Suprapubic skin (tissue), 4 donors: ENCODE results near the gene ARMC12. TPM values are rescaled to one million over a fixed set of nuclear protein-coding genes. Genes with fewer than 3 reads are reported as not detected.
A peak's percentile ranks its signal among the peaks of the same experiment; 100 is the strongest.

Experiments
- DNase-seq, 2 donors: peaks; one replicate each; pipeline ENCODE4 v3.0.0-alpha.2; 2019; ENCODE audit warnings: low spot score in 2 of 2
- H3K27ac ChIP-seq: fragments of 200-600 bp; sonication (generic); one replicate; pipeline ENCODE4 v1.5.1; 2019
- H3K27me3 ChIP-seq: fragments of 200-600 bp; sonication (generic); one replicate; pipeline ENCODE4 v1.5.1; 2019
- H3K36me3 ChIP-seq: fragments of 200-600 bp; sonication (generic); one replicate; pipeline ENCODE4 v1.5.1; 2019
- H3K4me1 ChIP-seq: fragments of 200-600 bp; sonication (generic); one replicate; pipeline ENCODE4 v1.5.1; 2019
- H3K4me3 ChIP-seq: fragments of 200-600 bp; sonication (generic); one replicate; pipeline ENCODE4 v1.5.1; 2019; ENCODE audit warnings: mild to moderate bottlenecking
- H3K9me3 ChIP-seq: fragments of 200-600 bp; sonication (generic); one replicate; pipeline ENCODE4 v1.5.1; 2019
- CTCF ChIP-seq, 2 donors: fragments of 200-600 bp in 1 of 2; fragments of 450-650 bp in 1 of 2; sonication (generic) in 1 of 2; IDR thresholded peaks; one replicate each; pipeline ENCODE4 v1.5.1; 2016 to 2019; ENCODE audit warnings: antibody characterized with exemption in 2 of 2, mild to moderate bottlenecking in 1 of 2, moderate library complexity in 1 of 2
- EP300 ChIP-seq: sonication (generic); formaldehyde crosslinking; IDR thresholded peaks from one replicate; pipeline ENCODE4 v1.6.1; 2017; ENCODE audit warnings: antibody characterized with exemption
- POLR2A ChIP-seq, 2 donors: fragments of 450-650 bp; IDR thresholded peaks; one replicate each; pipeline ENCODE4 v1.6.1; 2017; ENCODE audit warnings: antibody characterized with exemption in 2 of 2, mild to moderate bottlenecking in 2 of 2, moderate library complexity in 2 of 2
- POLR2AphosphoS5 ChIP-seq, 3 donors: sonication (generic); formaldehyde crosslinking; IDR thresholded peaks; one replicate each; pipeline ENCODE4 v1.6.1; 2017; ENCODE audit warnings: antibody characterized with exemption in 3 of 3
- WGBS: methylation state at CpG from one replicate; pipeline ENCODE4 v1.1.5; 2018; 5-methylcytosine and 5-hydroxymethylcytosine counted together
- total RNA-seq, 4 donors: library from RNA; depleted of rRNA; stranded (reverse); fragments of >200 nt; gene quantifications; one replicate each; pipeline ENCODE4 v1.1.0, GENCODE V29; 2016

Gene ARMC12
- total RNA-seq, 4 donors from 2014 or later, result 0.53 to 1.2 (median 0.55) TPM; not detected in 1

GRCh38 chr6:35735452-35735851, 1.4 kb upstream of the ARMC12 start:
- WGBS, result 50% methylated on average over 1 of the region's 3 CpGs

DNA sequence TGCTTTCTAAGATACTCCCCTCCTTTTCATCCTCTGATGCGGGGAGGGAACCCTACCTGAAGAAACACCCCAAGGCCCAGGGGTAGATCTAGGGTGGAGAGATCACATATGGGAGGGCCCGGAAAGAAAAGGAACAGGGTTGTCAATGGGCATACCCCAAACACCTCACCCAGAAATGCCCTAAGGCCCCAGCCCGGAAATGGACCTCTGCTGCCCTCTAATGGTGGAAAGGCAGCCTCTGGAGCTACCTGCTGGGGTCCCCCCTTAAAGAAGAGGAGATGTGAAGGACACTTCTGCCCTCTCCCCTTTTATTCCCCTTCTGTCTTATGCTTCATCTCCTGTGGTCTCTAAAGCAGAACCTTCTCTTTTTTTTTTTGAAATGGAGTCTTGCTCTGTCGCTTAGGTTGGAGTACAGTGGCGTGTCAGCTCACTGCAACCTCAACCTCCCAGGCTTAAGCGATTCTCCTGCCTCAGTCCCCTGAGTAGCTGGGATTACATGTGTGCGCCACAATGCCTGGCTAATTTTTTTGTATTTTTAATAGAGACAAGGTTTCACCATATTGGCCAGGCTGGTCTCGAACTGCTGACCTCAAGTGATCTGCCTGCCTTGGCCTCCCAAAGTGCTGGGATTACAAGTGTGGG, 458 bp upstream of the ARMC12 start:
- Histone ChIP-seq H3K27me3 (no peaks in the 10 kb centered on the region), H3K36me3 (no peaks in the 10 kb centered on the region), H3K27ac (no peak overlapping the region), H3K4me1 (peaks cover 57% of the 10 kb centered on the region), H3K4me3 (no peak overlapping the region), H3K9me3 (no peaks in the 10 kb centered on the region)
- no peak for TF ChIP-seq POLR2A (IDR thresholded peaks at IDR 0.05)
- peak; percentile 82 to 88 for TF ChIP-seq CTCF (IDR thresholded peaks at IDR 0.05)
- 56% methylated on average over 8 of the region's 8 CpGs for WGBS
- peak; percentile 88 to 89 for DNase-seq

More at GRCh38 chr6:35735452-35735851, 1.4 kb upstream of the ARMC12 start:
- no peaks in the 10 kb centered on the region for H3K36me3 ChIP-seq
- no peak for DNase-seq
- no peak overlapping the region for H3K27ac ChIP-seq
- no peak overlapping the region for H3K4me3 ChIP-seq
- TF ChIP-seq EP300 (no peak), CTCF (IDR thresholded peaks at IDR 0.05) (no peak), POLR2A (IDR thresholded peaks at IDR 0.05) (no peak), POLR2AphosphoS5 (IDR thresholded peaks at IDR 0.05) (no peak)
- H3K27me3 ChIP-seq, result no peaks in the 10 kb centered on the region
- peaks cover 66% of the 10 kb centered on the region for H3K4me1 ChIP-seq
- H3K9me3 ChIP-seq, result no peaks in the 10 kb centered on the region

GRCh38 chr6:35737413-35738211, 780 bp downstream of the ARMC12 start:
- Histone ChIP-seq H3K4me3 (no peak overlapping the region), H3K36me3 (no peaks in the 10 kb centered on the region), H3K27me3 (no peaks in the 10 kb centered on the region), H3K9me3 (no peaks in the 10 kb centered on the region), H3K4me1 (peaks cover 46% of the 10 kb centered on the region), H3K27ac (no peak overlapping the region)
- WGBS, result 45% methylated on average over 9 of the region's 16 CpGs
- TF ChIP-seq POLR2AphosphoS5 (IDR thresholded peaks at IDR 0.05) (peak in 1 of 3 donors; percentile 40), CTCF (IDR thresholded peaks at IDR 0.05) (peak; percentile 75 to 88), EP300 (no peak)
- DNase-seq, result no peak

DNA sequence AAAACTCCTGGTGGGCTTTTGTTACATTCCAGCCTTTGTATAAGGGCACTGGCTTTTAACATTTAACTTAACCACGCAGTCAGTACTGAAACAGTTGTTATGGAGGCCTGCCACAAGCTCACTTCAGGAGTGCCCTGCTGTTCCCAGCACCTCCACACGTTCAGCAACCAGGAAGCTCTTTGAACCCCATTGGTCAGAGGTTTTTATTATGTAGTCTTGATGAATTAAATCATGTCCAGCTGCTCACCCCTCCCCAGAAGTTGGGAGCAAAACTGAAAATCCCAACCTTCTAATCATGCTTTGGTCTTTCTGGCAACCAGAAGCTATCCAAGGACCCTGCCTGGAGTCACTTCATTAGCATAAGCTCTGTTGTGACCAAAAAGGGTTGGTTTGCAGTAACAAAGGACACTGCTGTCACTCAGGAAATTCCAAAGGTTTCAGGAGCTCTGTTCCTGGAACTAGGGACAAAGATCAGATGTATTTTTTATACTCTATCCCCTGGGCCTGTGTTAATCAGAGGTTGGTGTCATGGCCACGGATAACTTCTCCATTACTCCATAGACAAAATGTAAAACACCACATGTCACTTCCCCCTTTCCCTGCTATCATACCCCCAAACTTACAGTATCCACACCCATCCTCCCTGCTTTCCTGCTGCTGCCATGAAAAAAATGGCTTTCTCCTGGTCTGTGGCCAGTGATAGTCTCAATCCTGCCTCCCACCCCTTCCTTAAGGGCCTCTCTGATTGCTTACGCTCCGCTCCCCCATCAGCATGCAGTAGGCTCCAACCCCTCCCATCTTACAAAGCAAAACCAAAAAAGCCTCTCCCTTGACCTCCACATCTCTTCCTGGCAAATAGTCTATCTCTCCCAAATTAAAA, 3.1 kb downstream of the ARMC12 start:
- H3K27ac ChIP-seq, result no peak overlapping the region
- no peaks in the 10 kb centered on the region for H3K27me3 ChIP-seq
- 67% methylated on average over 5 of the region's 5 CpGs for WGBS
- H3K4me1 ChIP-seq, result peaks cover 24% of the 10 kb centered on the region
- TF ChIP-seq POLR2AphosphoS5 (IDR thresholded peaks at IDR 0.05) (no peak), EP300 (no peak), CTCF (IDR thresholded peaks at IDR 0.05) (no peak), POLR2A (IDR thresholded peaks at IDR 0.05) (no peak)
- H3K9me3 ChIP-seq, result no peaks in the 10 kb centered on the region
- no peak for DNase-seq
- H3K36me3 ChIP-seq, result no peaks in the 10 kb centered on the region
- H3K4me3 ChIP-seq, result no peak overlapping the region
